Epithelial cell of prostate (primary cell): ENCODE results near the gene VAC14.

Experiments
- DNase-seq: peaks from one replicate; pipeline ENCODE4 v3.0.0-alpha.2; 2011; ENCODE audit warnings: low read depth, low spot score
- H3K27ac ChIP-seq: fragments of 450-650 bp; 2 replicates; pipeline ENCODE4 v1.5.1; 2017; ENCODE audit warnings: mild to moderate bottlenecking

VAC14 gene

GRCh38 chr16:70788668-70789594 lies 12.0 kb downstream of the VAC14 start:
- DNase-seq: no peak
- no peak overlapping the region for H3K27ac ChIP-seq

- DNase-seq: no peak
- H3K27ac ChIP-seq: no peak overlapping the region
These were observed 14.8 kb downstream of the VAC14 start for GRCh38 chr16:70786020-70786755.

DNA sequence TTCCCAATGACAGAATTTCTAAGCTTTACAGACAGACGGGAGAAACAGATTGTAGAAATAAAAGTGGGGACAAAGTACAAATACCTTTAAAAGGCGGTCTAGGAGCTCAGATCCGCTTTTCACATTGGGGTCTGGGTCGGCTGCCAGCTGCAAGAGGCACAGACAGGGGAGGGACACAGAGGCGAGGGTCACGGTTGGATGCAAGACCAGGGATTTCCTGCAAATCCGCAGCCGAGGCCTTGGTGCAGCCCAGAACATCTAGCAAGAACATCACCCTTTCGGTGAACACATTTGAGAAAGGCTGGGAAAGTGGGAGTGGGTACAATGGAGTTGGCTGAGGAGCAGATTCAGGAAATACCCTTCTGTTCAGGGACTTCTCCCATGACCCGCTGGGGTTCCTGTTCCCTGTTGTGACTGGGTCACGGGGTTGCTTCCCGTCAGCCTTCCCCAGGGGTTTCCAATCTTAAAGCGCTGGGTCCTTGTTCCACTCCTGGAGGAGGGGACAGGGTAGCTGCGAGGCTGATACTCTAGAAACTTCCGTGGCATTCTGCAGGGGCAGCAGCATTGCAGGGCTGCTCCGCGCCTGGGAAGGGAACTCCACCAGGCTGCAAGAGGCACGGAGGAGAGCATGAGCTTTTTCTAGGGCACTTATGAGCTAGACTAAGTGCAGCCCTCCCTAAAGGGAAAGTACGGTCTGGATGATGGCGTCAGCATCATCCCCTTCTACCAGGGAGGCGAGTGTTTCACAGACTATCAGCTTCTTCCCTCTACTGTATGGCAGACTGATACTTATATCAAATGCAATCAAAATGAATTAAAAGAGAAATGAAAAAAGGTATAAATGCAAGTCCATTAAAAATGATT lies 16.0 kb downstream of the VAC14 start:
- no peak overlapping the region for H3K27ac ChIP-seq
- no peak for DNase-seq

- DNase-seq: no peak
- H3K27ac ChIP-seq: no peak overlapping the region
These were observed 18.7 kb downstream of the VAC14 start for GRCh38 chr16:70782237-70782636.

- DNase-seq: no peak
- H3K27ac ChIP-seq: no peak overlapping the region
These were observed 19.2 kb downstream of the VAC14 start for GRCh38 chr16:70781800-70782199.

- no peak for DNase-seq
These were observed 20.4 kb downstream of the VAC14 start for GRCh38 chr16:70780546-70780945.

GRCh38 chr16:70779361-70779760 lies 21.6 kb downstream of the VAC14 start:
- no peak for DNase-seq
- peak overlapping the region; percentile 12 for H3K27ac ChIP-seq

More at GRCh38 chr16:70780546-70780945, 20.4 kb downstream of the VAC14 start:
- no peak overlapping the region for H3K27ac ChIP-seq

- DNase-seq: peak; percentile 50
- peak overlapping the region; percentile 12 for H3K27ac ChIP-seq
These were observed 22.1 kb downstream of the VAC14 start for GRCh38 chr16:70778901-70779309.

DNA sequence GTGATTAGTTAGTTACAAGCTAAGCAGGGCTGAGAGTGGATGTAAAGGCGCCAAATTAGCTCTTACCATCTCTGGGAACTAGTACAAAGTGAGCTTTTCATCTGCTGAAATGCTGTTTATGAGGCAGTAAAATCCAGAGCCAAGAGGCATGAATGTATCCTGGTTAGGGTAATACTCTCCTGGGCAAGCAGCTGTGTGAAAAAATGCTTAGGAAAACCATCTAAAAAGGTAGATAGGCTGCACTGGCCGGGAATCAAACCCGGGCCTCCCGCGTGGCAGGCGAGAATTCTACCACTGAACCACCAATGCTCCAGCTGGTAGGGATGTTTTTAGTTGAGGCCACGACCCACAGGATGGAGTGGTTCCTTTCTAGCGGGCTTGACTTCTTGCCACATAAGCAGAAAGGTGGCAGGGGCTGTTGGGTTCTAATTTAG lies 23.0 kb downstream of the VAC14 start:
- peak overlapping the region; percentile 4 for H3K27ac ChIP-seq
- no peak for DNase-seq

- no peak overlapping the region for H3K27ac ChIP-seq
- no peak for DNase-seq
These were observed 23.5 kb downstream of the VAC14 start for GRCh38 chr16:70777496-70777895.

GRCh38 chr16:70775399-70775798 lies 25.6 kb downstream of the VAC14 start:
- H3K27ac ChIP-seq: no peak overlapping the region
- DNase-seq: no peak

DNA sequence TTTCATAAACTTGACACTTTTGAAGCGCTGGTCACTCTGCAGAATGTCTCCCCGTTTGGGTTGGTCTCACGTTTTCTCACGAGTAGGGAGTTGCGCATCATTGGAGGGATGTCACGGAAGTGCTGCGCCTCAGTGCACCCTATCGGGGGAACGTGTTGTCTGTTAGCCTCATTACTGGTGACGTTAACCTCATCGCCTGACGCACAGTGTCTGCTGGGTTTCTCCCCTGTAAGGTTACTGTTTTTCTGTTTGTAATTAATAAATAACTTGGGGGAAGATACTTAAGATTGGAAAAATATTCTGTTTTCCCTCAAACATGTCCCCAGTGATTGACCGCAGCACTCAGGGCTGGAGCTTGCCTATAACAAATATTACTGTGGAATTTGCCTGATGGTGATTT lies 26.7 kb downstream of the VAC14 start:
- DNase-seq: no peak
- H3K27ac ChIP-seq: no peak overlapping the region

GRCh38 chr16:70772493-70772892 lies 28.5 kb downstream of the VAC14 start:
- H3K27ac ChIP-seq: no peak overlapping the region
- no peak for DNase-seq

- DNase-seq: no peak
- no peak overlapping the region for H3K27ac ChIP-seq
These were observed 30.1 kb downstream of the VAC14 start for GRCh38 chr16:70770626-70771552.

GRCh38 chr16:70770291-70770625 lies 30.7 kb downstream of the VAC14 start:
- no peak for DNase-seq

GRCh38 chr16:70769761-70770160 lies 31.2 kb downstream of the VAC14 start:
- H3K27ac ChIP-seq: no peak overlapping the region
- DNase-seq: no peak

More at GRCh38 chr16:70770291-70770625, 30.7 kb downstream of the VAC14 start:
- no peak overlapping the region for H3K27ac ChIP-seq

GRCh38 chr16:70769131-70769530 lies 31.8 kb downstream of the VAC14 start:
- H3K27ac ChIP-seq: no peak overlapping the region
- DNase-seq: no peak

GRCh38 chr16:70768203-70768580 lies 32.8 kb downstream of the VAC14 start:
- H3K27ac ChIP-seq: peak overlapping the region; percentile 64
- DNase-seq: no peak
